GM18909 (cell line): Measurements from ENCODE around the gene NLRP12.
"Not testable (repeated sequence)": the region's sequence is repeated elsewhere in the genome, so short reads cannot be mapped to it uniquely, and the experiment has no call there.

Source experiments
- ATAC-seq: cut with Tn5 transposase; IDR thresholded peaks from one replicate; pipeline ENCODE4 v1.9.1; 2021; ENCODE audit warnings: mild to moderate bottlenecking; ENCODE audit not compliant: unreplicated experiment, poor library complexity

NLRP12 gene

GRCh38 chr19:53838446-53838845 is 14.3 kb upstream of the NLRP12 start:
- not testable (repeated sequence) for ATAC-seq

DNA sequence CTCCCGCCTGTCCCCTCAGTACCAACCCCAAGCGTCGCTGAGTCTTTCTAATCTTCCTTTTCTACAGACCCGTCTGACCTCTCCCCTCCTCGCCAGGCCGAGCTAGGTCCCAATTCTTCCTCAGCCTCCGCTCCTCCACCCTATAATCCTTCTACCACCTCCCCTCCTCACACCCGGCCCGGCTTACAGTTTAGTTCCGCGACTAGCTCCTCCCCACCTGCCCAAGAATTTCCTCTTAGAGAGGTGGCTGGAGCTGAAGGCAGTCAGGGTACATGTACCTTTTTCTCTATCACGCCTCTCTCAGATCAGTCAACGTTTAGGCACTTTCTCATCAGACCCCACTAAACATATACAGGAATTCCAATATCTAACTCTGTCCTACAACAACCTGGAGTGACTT is 8.7 kb upstream of the NLRP12 start:
- not testable (repeated sequence) for ATAC-seq

DNA sequence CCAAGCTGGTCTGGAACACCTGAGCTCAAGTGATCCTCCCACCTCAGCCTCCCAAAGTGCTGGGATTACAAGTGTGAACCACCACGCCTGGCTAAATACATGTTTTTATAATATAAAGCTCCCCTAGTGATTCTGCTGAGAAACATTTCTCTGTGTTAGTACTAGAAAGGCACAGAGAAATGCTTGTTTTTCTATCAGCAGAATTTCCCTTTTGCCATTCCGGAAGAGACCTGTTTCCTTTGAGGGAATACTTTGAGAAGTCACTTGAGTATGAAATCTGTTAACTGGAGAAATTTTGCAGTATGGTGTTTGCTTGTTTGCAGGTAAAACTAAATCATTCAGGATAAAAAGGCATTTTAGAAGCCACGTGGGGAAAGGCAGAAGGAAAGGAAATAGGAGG is 4.4 kb upstream of the NLRP12 start:
- no peak for ATAC-seq

- ATAC-seq, result no peak
These were observed 2.8 kb upstream of the NLRP12 start for GRCh38 chr19:53826876-53827275.

- no peak for ATAC-seq
These were observed 564 bp downstream of the NLRP12 start for GRCh38 chr19:53823380-53824120.

GRCh38 chr19:53819861-53820260 is 4.3 kb downstream of the NLRP12 start:
- no peak for ATAC-seq

- ATAC-seq, result no peak
These were observed 5.4 kb downstream of the NLRP12 start for GRCh38 chr19:53818756-53819155.

DNA sequence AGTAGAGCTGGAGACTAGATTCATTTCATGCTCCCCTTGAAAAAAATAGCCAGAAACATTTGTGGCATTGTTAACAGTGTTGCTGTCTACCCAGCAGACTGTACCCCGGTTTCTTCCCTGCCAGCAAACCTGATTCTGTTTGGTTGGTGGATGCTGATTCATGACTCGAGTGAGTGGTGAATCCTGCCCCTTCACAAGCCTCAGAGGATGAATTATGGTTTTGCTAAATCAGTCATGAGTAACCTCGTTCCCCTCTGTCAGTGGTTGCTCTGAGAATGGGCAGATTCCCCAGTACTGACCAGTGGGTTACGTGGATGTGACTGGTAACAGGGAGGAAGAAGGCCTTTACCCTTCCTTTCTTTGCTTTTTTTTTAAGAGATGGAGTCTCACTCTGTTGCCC is 10.1 kb downstream of the NLRP12 start:
- ATAC-seq, result no peak

- no peak for ATAC-seq
These were observed 11.8 kb downstream of the NLRP12 start for GRCh38 chr19:53812335-53812734.

DNA sequence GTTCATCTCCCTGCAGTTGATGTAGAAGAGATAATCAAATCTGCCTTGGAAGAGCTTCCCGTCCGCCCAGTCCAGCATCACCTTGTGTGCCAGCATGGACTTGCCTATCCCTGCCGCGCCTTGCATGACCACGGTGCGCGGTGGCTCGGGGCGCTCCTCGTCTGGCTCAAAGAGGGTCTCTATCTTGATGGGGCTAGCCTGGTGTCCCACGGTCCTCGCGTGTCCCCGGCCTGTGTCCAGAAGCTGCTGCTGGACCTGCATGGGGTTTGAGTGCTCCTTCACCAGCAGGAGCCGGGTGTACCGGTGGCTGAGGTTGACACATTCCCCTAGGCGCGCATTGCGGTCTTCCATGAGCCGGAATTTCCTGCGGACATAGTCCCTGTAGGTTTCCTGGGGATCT is 13.2 kb downstream of the NLRP12 start:
- no peak for ATAC-seq

DNA sequence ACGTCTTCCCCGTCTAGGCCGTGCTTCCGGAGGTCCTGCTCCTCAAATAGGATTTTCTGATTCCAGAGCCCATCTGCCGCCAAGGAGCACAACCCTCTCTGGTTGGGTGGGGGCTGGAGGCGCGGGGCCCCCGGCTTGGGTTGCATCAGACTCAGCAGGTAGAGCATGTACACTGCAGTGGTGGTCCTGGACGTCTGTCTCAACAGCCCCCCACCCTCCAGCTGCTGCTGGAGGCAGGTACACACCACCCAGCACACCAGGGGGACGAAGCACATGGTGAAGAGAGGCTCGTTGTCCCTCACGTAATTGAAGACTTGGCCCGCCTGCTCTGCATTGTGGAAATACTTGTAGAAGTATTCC is 13.9 kb downstream of the NLRP12 start:
- no peak for ATAC-seq

DNA sequence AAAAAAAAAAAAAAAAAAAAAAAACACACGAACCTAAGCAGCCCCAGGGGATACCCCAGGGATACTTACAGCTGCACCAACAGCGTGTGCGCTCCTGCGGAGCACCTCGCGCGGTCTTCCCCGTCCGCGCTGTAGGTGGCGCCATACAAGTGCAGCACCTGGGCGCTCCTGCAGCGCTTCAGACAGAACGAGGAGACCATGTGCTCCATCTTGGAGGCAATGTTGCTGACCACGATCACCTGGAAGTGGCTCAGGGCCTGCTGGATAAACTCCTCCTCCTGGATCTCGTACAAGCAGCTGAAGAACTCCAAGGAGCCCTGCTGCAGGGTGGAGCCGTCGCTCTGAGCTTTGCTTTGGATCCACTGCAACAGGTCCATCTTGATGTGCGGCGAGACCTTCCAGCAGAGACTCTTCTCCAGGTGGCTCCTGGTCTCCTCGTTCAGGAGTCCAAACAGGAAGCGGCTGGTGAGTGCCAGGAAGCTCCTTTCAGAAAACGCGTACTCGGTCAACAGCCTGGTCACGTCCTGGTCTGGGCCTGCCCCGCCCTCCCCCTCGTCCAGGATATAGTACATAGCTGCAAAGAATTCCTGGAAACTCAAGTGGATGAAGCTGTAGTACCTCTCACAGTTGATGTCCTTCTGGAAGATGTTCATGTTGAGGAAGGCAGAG is 14.5 kb downstream of the NLRP12 start:
- no peak for ATAC-seq

GRCh38 chr19:53808710-53809125 is 15.4 kb downstream of the NLRP12 start:
- ATAC-seq, result no peak

GRCh38 chr19:53801257-53801656 is 22.9 kb downstream of the NLRP12 start:
- ATAC-seq, result no peak

DNA sequence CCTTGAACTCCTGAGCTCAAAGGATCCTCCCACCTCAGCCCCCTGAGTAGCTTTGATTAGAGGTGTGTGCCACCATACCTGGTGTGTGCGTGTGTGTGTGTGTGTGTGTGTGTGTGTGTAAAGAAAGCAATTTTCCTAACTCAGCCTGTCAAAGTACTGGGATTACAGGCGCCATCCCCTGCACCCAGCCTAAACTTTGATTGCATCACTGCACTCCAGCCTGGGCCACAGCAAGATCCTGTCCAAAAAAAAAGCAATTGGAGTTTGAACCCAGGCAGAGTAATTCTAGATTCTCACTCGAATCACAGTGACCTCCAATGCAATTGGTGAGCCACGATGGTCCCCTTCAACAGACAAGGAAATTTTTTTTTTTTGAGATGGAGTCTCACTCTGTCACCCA is 29.1 kb downstream of the NLRP12 start:
- ATAC-seq, result no peak

GRCh38 chr19:53792721-53793433 is 31.2 kb downstream of the NLRP12 start:
- ATAC-seq, result peak; percentile 73

DNA sequence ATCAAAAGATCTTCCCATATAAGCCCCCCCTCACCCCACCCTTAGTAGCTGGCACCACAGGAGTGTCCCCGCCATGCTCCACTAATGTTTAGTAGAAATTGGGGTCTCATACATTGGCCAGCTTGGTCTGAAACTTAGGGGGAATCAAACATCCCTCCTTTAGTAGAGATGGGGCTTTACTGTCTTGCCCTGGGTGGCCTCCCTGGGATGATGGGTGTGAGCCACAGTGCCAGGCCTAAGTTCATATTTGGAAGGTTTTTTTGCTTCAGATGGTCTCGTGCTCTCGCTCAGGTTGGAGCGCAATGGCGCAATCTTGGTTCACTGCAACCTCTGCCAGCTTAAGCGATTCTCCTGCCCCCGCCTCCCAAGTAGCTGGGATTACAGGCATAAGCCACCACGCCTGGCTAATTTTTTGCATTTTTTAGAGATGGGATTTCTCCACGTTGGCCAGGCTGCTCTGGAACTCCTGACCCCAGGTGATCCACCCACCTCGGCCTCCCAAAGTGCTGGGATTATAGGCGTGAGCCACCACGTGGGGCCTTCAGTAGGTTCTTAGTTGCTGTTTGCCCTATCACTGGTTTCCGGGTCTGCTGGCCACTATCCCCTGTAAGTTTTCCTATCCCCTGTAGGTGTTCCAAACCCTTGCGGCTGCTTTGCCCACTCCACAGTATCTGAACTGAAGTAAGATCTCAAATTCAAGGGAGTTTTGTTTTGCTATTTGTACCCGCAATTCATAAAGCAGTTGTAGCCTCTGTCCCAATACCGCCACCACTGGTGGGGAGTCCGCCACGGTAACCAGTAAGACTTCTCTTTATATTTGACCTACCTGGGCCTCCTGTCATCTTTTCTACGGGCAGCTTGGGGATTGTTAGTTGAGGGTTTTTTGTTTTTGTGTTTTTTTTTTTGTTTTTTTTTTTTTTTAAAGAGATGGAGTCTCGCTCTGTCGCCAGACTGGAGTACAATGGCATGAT is 34.1 kb downstream of the NLRP12 start:
- no peak for ATAC-seq

- no peak for ATAC-seq
These were observed 36.8 kb downstream of the NLRP12 start for GRCh38 chr19:53787266-53787665.

GRCh38 chr19:53786744-53787143 is 37.4 kb downstream of the NLRP12 start:
- no peak for ATAC-seq

DNA sequence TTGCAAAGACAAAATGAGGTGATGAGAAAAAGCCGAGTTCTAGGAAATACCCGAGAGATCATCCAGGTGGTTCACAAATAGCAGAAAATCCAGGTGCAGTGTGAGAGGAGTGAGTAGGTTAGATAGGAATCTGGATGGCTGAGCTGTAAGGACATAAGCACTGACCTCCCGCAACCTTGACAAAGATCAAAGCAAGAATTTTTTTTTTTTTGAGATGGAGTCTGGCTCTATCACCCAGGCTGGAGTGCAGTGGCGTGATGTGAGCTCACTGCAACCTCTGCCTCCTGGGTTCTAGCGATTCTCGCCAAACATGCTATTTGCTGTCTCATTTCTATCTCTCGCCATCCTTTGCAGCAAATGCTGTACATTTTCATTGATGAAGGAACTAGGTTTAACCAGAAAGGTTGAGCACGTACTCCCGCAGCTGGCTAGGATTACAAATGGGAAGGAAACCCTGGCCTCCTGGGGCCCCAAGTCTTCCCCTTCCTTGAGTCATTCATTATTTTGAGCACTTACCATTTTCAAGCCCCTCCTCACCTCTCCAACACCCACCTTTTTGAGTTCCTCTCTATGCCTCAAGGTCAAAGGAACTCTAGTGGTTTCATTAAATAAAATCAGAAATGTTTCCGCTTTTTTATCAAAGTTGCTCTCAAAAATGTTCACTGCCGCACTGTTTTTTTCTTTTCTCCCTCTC is 38.8 kb downstream of the NLRP12 start:
- ATAC-seq, result no peak
